Glutamatergic neuron (in vitro differentiated cells): Measurements from ENCODE around the gene PADI1. TPM values are rescaled to one million over a fixed set of nuclear protein-coding genes. Genes with fewer than 3 reads are reported as not detected.

Experiments
- DNase-seq: peaks from one replicate; pipeline ENCODE4 v3.0.0; 2022
- H3K27ac Mint-ChIP-seq: one replicate; pipeline ENCODE4 v1.8.0; 2020; ENCODE audit warnings: mild to moderate bottlenecking, mixed read lengths, inconsistent platforms; ENCODE audit not compliant: unreplicated experiment
- H3K27me3 Mint-ChIP-seq: one replicate; pipeline ENCODE4 v1.8.0; 2020; ENCODE audit warnings: mild to moderate bottlenecking, moderate library complexity, mixed read lengths, inconsistent platforms; ENCODE audit not compliant: unreplicated experiment
- H3K36me3 Mint-ChIP-seq: one replicate; pipeline ENCODE4 v1.8.0; 2020; ENCODE audit warnings: mild to moderate bottlenecking, mixed read lengths, inconsistent platforms; ENCODE audit not compliant: unreplicated experiment
- H3K4me1 Mint-ChIP-seq: one replicate; pipeline ENCODE4 v1.8.0; 2020; ENCODE audit warnings: mild to moderate bottlenecking, low read depth, mixed read lengths, inconsistent platforms; ENCODE audit not compliant: unreplicated experiment
- H3K4me3 Mint-ChIP-seq: one replicate; pipeline ENCODE4 v1.8.0; 2020; ENCODE audit warnings: mild to moderate bottlenecking, mixed read lengths, inconsistent platforms; ENCODE audit not compliant: unreplicated experiment
- H3K9me3 Mint-ChIP-seq: one replicate; pipeline ENCODE4 v1.8.0; 2020; ENCODE audit warnings: mild to moderate bottlenecking, moderate library complexity, mixed read lengths, inconsistent platforms; ENCODE audit not compliant: unreplicated experiment
- CTCF ChIP-seq: fragments of 200-600 bp; sonication (generic); IDR thresholded peaks from one replicate; pipeline ENCODE4 v1.5.0; 2021; ENCODE audit not compliant: partially characterized antibody, unreplicated experiment
- total RNA-seq: library from RNA; stranded (reverse); fragmentation: NEBNext Ultra II Directional; extraction: Animal tissue kit (Norgen Biotek cat#: 25700); gene quantifications from one replicate; pipeline ENCODE4 v1.2.1, GENCODE V29; 2021; ENCODE audit not compliant: unreplicated experiment

Gene PADI1
- total RNA-seq, 1 donor from 2014 or later, result not detected

GRCh38 chr1:17163789-17164666, 40.9 kb upstream of the PADI1 start:
- Mint-ChIP-seq H3K27me3 (peaks cover 11% of the 10 kb centered on the region), H3K4me1 (no peaks in the 10 kb centered on the region), H3K27ac (no peak overlapping the region), H3K9me3 (peaks cover 1% of the 10 kb centered on the region), H3K4me3 (no peak overlapping the region), H3K36me3 (peaks cover 4% of the 10 kb centered on the region)
- no peak for DNase-seq
- TF ChIP-seq CTCF, result no peak

GRCh38 chr1:17165823-17166222, 39.1 kb upstream of the PADI1 start:
- TF ChIP-seq CTCF, result no peak
- no peak for DNase-seq
- Mint-ChIP-seq H3K4me3 (no peak overlapping the region), H3K27ac (no peak overlapping the region), H3K9me3 (peaks cover 1% of the 10 kb centered on the region), H3K36me3 (peaks cover 4% of the 10 kb centered on the region), H3K4me1 (no peaks in the 10 kb centered on the region), H3K27me3 (peaks cover 11% of the 10 kb centered on the region)

GRCh38 chr1:17167041-17167785, 37.7 kb upstream of the PADI1 start:
- peaks cover 11% of the 10 kb centered on the region for H3K27me3 Mint-ChIP-seq
- peaks cover 1% of the 10 kb centered on the region for H3K9me3 Mint-ChIP-seq
- H3K4me1 Mint-ChIP-seq, result no peaks in the 10 kb centered on the region
- no peak for DNase-seq
- peaks cover 4% of the 10 kb centered on the region for H3K36me3 Mint-ChIP-seq
- no peak overlapping the region for H3K27ac Mint-ChIP-seq
- no peak overlapping the region for H3K4me3 Mint-ChIP-seq
- no peak for TF ChIP-seq CTCF

- H3K9me3 Mint-ChIP-seq, result peaks cover 1% of the 10 kb centered on the region
- no peak for DNase-seq
- peaks cover 4% of the 10 kb centered on the region for H3K36me3 Mint-ChIP-seq
- no peak overlapping the region for H3K4me3 Mint-ChIP-seq
- peaks cover 11% of the 10 kb centered on the region for H3K27me3 Mint-ChIP-seq
- no peak overlapping the region for H3K27ac Mint-ChIP-seq
- no peak for TF ChIP-seq CTCF
- H3K4me1 Mint-ChIP-seq, result no peaks in the 10 kb centered on the region
Observed at GRCh38 chr1:17167786-17168090, 37.2 kb upstream of the PADI1 start.
